GM20000 (cell line): ENCODE measurements around the gene TSPAN1.
"Not testable (repeated sequence)": the region's sequence is repeated elsewhere in the genome, so short reads cannot be mapped to it uniquely, and the experiment has no call there.

ENCODE experiments used
- DNase-seq: peaks from one replicate; pipeline ENCODE4 v3.0.0; 2012; ENCODE audit warnings: low spot score
- CTCF ChIP-seq: IDR thresholded peaks from 2 replicates; pipeline ENCODE4 v1.5.1; 2012; ENCODE audit warnings: mild to moderate bottlenecking, control low read depth; ENCODE audit errors: extremely low read depth, missing control alignments

The TSPAN1 gene

DNA sequence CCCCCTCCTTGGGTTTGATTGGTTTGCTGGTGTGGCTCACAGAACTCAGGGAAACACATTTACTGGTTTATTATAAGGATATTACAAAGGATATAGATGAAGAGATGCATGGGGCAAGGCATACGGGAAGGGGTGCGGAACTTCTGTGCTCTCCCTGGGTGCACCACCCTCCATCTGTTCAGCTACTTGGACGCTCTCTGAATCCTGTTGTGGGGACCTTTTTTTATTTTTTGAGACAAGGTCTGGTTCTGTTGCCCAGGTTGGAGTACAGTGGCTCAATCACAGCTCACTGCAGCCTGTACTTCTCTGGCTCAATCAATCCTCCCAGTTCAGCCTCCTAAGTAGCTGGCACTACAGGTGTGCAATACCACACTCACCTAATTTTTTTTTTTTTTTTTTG, 35.7 kb downstream of the TSPAN1 start:
- TF ChIP-seq CTCF, result no peak
- no peak for DNase-seq

- TF ChIP-seq CTCF, result no peak
- DNase-seq, result no peak
Observed at GRCh38 chr1:46211051-46211450, 36.2 kb downstream of the TSPAN1 start.

GRCh38 chr1:46215504-46215903, 40.6 kb downstream of the TSPAN1 start:
- no peak for TF ChIP-seq CTCF
- no peak for DNase-seq

DNA sequence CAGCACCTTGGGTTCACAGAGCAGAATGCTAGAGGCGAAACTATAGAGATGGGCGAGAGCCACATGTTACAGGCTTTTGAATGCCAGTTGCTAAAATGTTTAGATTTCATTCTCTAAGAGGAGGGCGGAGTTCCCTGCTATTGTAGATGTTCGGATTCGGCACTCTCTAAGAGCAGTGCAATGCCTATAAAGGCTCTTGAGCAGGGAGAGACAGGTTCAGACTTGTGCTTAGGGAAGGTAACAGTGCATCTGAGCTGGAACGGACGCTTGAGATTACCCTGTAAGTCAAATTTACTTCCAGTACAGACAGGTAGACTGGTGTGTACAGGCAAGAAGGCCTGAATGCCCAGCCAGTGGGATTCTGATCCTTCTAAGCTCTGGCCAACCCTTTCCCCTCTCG, 43.6 kb downstream of the TSPAN1 start:
- TF ChIP-seq CTCF, result no peak
- DNase-seq, result no peak

DNA sequence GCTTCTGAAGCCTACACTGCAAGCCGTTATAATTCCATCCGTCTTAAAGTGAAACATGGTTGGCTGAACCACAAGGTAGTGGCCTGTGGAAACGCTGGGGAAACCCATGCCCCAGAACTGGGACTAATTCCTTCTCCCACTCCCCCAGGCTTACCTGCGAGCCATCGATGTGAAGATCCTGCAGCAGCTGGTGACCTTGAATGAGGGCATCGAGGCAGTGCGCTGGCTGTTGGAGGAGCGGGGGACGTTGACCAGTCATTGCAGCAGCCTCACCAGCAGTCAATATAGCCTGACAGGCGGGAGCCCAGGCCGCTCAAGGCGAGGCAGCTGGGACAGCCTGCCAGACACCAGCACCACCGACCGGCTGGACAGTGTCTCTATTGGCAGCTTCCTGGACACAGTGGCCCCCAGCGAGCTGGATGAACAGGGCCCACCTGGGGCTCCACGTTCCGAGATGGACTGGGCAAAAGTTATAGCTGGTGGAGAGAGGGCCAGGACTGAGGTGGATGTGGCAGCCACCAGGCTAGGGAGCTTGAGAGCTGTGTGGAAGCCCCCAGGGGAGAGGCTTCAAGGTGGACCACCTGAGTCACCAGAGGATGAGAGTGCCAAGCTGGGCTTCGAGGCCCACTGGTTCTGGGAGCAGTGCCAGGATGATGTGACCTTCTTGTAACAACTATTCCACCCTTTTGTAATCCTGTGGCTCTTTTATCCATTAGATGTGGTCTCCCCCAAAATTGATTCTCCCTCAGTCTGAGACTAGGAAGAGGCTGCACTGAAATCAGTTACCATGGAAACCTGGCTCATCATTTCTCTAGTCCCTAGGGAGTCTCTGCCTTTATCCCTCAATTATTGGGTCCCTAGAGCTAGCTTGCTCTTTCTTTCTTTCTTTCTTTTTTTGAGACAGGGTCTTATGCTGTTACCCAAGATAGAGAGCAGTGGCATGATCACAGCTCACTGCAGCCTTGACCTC, 44.9 kb downstream of the TSPAN1 start:
- TF ChIP-seq CTCF, result no peak
- no peak for DNase-seq

- TF ChIP-seq CTCF, result no peak
- DNase-seq, result no peak
Observed at GRCh38 chr1:46220808-46221207, 45.9 kb downstream of the TSPAN1 start.

- no peak for TF ChIP-seq CTCF
- DNase-seq, result no peak
Observed at GRCh38 chr1:46221749-46222148, 46.9 kb downstream of the TSPAN1 start.

DNA sequence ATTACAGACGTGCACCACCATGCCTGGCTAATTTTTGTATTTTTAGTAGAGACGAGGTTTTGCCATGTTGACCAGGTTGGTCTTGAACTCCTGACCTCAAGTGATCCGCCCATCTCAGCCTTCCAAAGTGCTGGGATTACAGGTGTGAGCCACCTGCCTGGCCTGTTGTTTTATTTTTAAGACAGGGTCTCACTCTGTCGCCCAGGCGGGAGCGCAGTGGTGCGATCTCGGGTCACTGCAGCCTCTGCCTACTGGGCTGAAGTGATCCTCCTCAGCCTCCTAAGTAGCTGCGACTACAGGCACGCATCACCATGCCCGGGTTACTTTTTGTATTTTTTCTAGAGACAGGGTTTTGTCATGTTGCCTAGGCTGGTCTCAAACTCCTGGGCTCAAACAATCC, 48.2 kb downstream of the TSPAN1 start:
- DNase-seq, result not testable (repeated sequence)
